ENCODE data around the gene COL20A1.

- no peak for TF ChIP-seq CTCF (conservative IDR thresholded peaks at IDR 0.05)
- TF ChIP-seq ZFX (IDR thresholded peaks at IDR 0.05) = no peak
These were observed 43.3 kb downstream of the COL20A1 start for GRCh38 chr20:63336232-63336752.
